Heart left ventricle (tissue), 13 donors: ENCODE measurements around the gene SLN.

Source experiments
- CTCF ChIP-seq, 12 donors: fragments of 200-600 bp; sonication (generic) in 4 of 12; IDR thresholded peaks; one replicate each; pipeline versions ENCODE4 v1.5.0 to v1.8.0; 2018 to 2022; ENCODE audit warnings: antibody characterized with exemption in 12 of 12, mild to moderate bottlenecking in 5 of 12
- POLR2A ChIP-seq, 2 donors: fragments of 450-650 bp; IDR thresholded peaks; one replicate each; pipeline ENCODE4 v1.6.1; 2017; ENCODE audit warnings: antibody characterized with exemption in 2 of 2, mild to moderate bottlenecking in 2 of 2, moderate library complexity in 2 of 2
- donor health status: ischemic (EF 13 %, LVEDD 7.1; RV severe dilation, severe dysfunction).
- donor health status: DM: no; HTN: yes; CAD: no.
- donor health status: DM: no; HTN: no; CAD: no.
- donor health status: ischemic (EF 25% LVEDD 6.9; RV normal size, moderate dysfunction).
- donor health status: ischemic (EF 25% LVEDD 5.7; RV mildly dilated, moderate dysfunction).
- donor health status: ischemic (EF 35%, LVEDD 5.7; RV mildly dilated, moderate dysfunction).
- donor health status: nonischemic (EF 11% LVEDD 7.7; RV severe dilation, severe dysfunction).
- donor health status: DM: yes; HTN: yes; CAD: no.
- donor health status: PGD.
- donor health status: ischemic (EF 29% LVEDD 5.4; RV normal size, mild dysfunction).
- donor health status: nonischemic (EF 23%, LVEDD 6.1; RV moderate dilation, normal function).

- TF ChIP-seq CTCF (IDR thresholded peaks at IDR 0.05) (no peak), POLR2A (IDR thresholded peaks at IDR 0.05) (no peak)
Observed at GRCh38 chr11:107722662-107723061, 10.8 kb upstream of the SLN start.
